KG1 (cell line): ENCODE measurements around the gene ZNF683.
"Not testable (repeated sequence)": the region's sequence is repeated elsewhere in the genome, so short reads cannot be mapped to it uniquely, and the experiment has no call there.

ENCODE experiments used
- DNase-seq: peaks from one replicate; lab custom pipeline; 2025; lab: John Stamatoyannopoulos, UW

ZNF683 gene

GRCh38 chr1:26385063-26385462, 12.5 kb upstream of the ZNF683 start:
- DNase-seq: not testable (repeated sequence)

GRCh38 chr1:26384076-26384475, 11.5 kb upstream of the ZNF683 start:
- no peak for DNase-seq

- no peak for DNase-seq
These were observed 6.3 kb upstream of the ZNF683 start for GRCh38 chr1:26378879-26379251.

- DNase-seq: peak; percentile 83
These were observed 5.7 kb upstream of the ZNF683 start for GRCh38 chr1:26378088-26378878.

GRCh38 chr1:26376050-26376449, 3.5 kb upstream of the ZNF683 start:
- DNase-seq: no peak

GRCh38 chr1:26375081-26375480, 2.5 kb upstream of the ZNF683 start:
- no peak for DNase-seq

GRCh38 chr1:26374361-26374760, 1.8 kb upstream of the ZNF683 start:
- DNase-seq: not testable (repeated sequence)

- DNase-seq: no peak
These were observed 1.2 kb upstream of the ZNF683 start for GRCh38 chr1:26373789-26374188.

- no peak for DNase-seq
These were observed 731 bp upstream of the ZNF683 start for GRCh38 chr1:26373281-26373680.

GRCh38 chr1:26372039-26372438, 511 bp downstream of the ZNF683 start:
- no peak for DNase-seq

GRCh38 chr1:26370591-26371382, 1.8 kb downstream of the ZNF683 start:
- DNase-seq: no peak

- DNase-seq: no peak
These were observed 4.1 kb downstream of the ZNF683 start for GRCh38 chr1:26368486-26368885.

GRCh38 chr1:26368006-26368405, 4.5 kb downstream of the ZNF683 start:
- DNase-seq: no peak

- no peak for DNase-seq
These were observed 5.1 kb downstream of the ZNF683 start for GRCh38 chr1:26367441-26367840.

- DNase-seq: no peak
These were observed 7.6 kb downstream of the ZNF683 start for GRCh38 chr1:26364956-26365355.

- DNase-seq: peak; percentile 52
These were observed 8.8 kb downstream of the ZNF683 start for GRCh38 chr1:26363549-26364448.

GRCh38 chr1:26362331-26362730, 10.2 kb downstream of the ZNF683 start:
- no peak for DNase-seq

- DNase-seq: no peak
These were observed 10.9 kb downstream of the ZNF683 start for GRCh38 chr1:26361605-26362122.

- no peak for DNase-seq
These were observed 11.5 kb downstream of the ZNF683 start for GRCh38 chr1:26360807-26361604.

- DNase-seq: no peak
These were observed 12.4 kb downstream of the ZNF683 start for GRCh38 chr1:26359981-26360806.
